Smooth muscle cell (in vitro differentiated cells): Measurements from ENCODE around the gene UAP1. TPM values are rescaled to one million over a fixed set of nuclear protein-coding genes. Genes with fewer than 3 reads are reported as not detected.

Source experiments
- DNase-seq: peaks from one replicate; lab custom pipeline; 2025; ENCODE audit not compliant: unreplicated experiment; lab: John Stamatoyannopoulos, UW
- H2AFZ ChIP-seq: fragments of 200-600 bp; sonication (generic); 2 replicates; pipeline ENCODE4 v1.6.0; 2016; ENCODE audit warnings: antibody characterized with exemption, low read depth, mild to moderate bottlenecking
- H3F3A ChIP-seq: fragments of 200-600 bp; sonication (generic); 2 replicates; pipeline ENCODE4 v1.6.0; 2017; ENCODE audit warnings: antibody characterized with exemption, low read depth
- H3K27ac ChIP-seq: fragments of 200-600 bp; sonication (generic); 2 replicates; pipeline ENCODE4 v1.5.1; 2016; ENCODE audit warnings: low read depth, mild to moderate bottlenecking
- H3K27me3 ChIP-seq: fragments of 200-600 bp; sonication (generic); 2 replicates; pipeline ENCODE4 v1.6.1; 2016; ENCODE audit warnings: low read depth, mild to moderate bottlenecking
- H3K36me3 ChIP-seq: fragments of 200-600 bp; sonication (generic); 2 replicates; pipeline ENCODE4 v1.5.1; 2016; ENCODE audit warnings: low read depth
- H3K4me1 ChIP-seq: fragments of 200-600 bp; sonication (generic); 2 replicates; pipeline ENCODE4 v1.5.1; 2016; ENCODE audit warnings: low read depth
- H3K4me2 ChIP-seq: fragments of 200-600 bp; sonication (generic); 2 replicates; pipeline ENCODE4 v1.6.0; 2016; ENCODE audit warnings: mild to moderate bottlenecking
- H3K4me3 ChIP-seq: fragments of 200-600 bp; sonication (generic); 2 replicates; pipeline ENCODE4 v1.5.1; 2016; ENCODE audit warnings: mild to moderate bottlenecking
- H3K79me2 ChIP-seq: fragments of 200-600 bp; sonication (generic); 2 replicates; pipeline ENCODE4 v1.6.0; 2016; ENCODE audit warnings: low read depth, mild to moderate bottlenecking
- H3K9ac ChIP-seq: fragments of 200-600 bp; sonication (generic); 2 replicates; pipeline ENCODE4 v1.6.0; 2016; ENCODE audit warnings: low read depth
- H3K9me3 ChIP-seq: fragments of 200-600 bp; sonication (generic); replicated peaks from 2 replicates; pipeline ENCODE4 v1.5.1; 2016; ENCODE audit warnings: low read depth
- H4K20me1 ChIP-seq: fragments of 200-600 bp; sonication (generic); 2 replicates; pipeline ENCODE4 v1.6.0; 2016; ENCODE audit warnings: low read depth
- WGBS: methylation state at CpG from one replicate; pipeline ENCODE4 v1.1.7; 2016; ENCODE audit warnings: low lambda C conversion rate; 5-methylcytosine and 5-hydroxymethylcytosine counted together
- polyA plus RNA-seq: library from polyadenylated mRNA; unstranded; fragments of >200 nt; fragmentation: Nextera tagmentation; extraction: Ambion mirVana; gene quantifications from 2 replicates; pipeline ENCODE4 v1.2.1, GENCODE V29; 2016
- total RNA-seq: library from RNA; depleted of rRNA; stranded (reverse); fragments of >200 nt; gene quantifications from 2 replicates; pipeline ENCODE4 v1.2.3, GENCODE V29; 2014
- TF ChIP-seq, protein P1 (sequence below): fragments of 200-600 bp; sonication (generic); IDR thresholded peaks from 2 replicates; pipeline ENCODE4 v1.5.1; 2017; ENCODE audit warnings: borderline replicate concordance, mild to moderate bottlenecking, antibody characterized with exemption; ENCODE audit not compliant: insufficient read depth, poor library complexity, severe bottlenecking

UAP1 gene
- total and polyA plus RNA-seq, 2 experiments from 2014 or later: 64.2 to 83.8 TPM

DNA sequence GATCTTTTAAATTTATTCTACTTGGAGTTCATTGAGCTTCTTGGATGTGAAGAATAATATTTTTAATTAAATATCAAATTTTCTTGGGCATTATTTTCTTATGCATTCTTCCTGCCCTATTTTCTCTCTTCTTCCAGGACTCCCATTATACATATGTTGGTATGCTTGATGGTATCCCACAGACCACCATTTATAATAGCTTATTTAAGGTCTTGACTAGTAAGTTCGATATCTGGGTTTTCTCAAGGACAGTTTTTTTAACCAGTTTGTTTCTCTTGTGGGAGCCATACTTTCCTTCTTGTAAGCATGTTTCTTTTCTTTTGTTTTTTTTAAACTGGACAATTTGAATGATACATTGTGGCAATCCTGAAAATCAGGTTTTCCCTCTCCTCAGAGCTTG, 55.3 kb downstream of the UAP1 start:
- peaks cover 16% of the 10 kb centered on the region for H3K9me3 ChIP-seq
- TF ChIP-seq, protein P1, sequence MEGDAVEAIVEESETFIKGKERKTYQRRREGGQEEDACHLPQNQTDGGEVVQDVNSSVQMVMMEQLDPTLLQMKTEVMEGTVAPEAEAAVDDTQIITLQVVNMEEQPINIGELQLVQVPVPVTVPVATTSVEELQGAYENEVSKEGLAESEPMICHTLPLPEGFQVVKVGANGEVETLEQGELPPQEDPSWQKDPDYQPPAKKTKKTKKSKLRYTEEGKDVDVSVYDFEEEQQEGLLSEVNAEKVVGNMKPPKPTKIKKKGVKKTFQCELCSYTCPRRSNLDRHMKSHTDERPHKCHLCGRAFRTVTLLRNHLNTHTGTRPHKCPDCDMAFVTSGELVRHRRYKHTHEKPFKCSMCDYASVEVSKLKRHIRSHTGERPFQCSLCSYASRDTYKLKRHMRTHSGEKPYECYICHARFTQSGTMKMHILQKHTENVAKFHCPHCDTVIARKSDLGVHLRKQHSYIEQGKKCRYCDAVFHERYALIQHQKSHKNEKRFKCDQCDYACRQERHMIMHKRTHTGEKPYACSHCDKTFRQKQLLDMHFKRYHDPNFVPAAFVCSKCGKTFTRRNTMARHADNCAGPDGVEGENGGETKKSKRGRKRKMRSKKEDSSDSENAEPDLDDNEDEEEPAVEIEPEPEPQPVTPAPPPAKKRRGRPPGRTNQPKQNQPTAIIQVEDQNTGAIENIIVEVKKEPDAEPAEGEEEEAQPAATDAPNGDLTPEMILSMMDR: no peak
- peaks cover 14% of the 10 kb centered on the region for H3K36me3 ChIP-seq
- no peaks in the 10 kb centered on the region for H3K4me1 ChIP-seq
- no peak overlapping the region for H3K9ac ChIP-seq
- no peak overlapping the region for H2AFZ ChIP-seq
- no peak overlapping the region for H3K27ac ChIP-seq
- 92% methylated on average over 1 of the region's 1 CpG for WGBS
- H4K20me1 ChIP-seq: no peaks in the 10 kb centered on the region
- DNase-seq: no peak
- H3K4me3 ChIP-seq: no peak overlapping the region
- no peak overlapping the region for H3K4me2 ChIP-seq
- H3K27me3 ChIP-seq: no peaks in the 10 kb centered on the region
- H3K79me2 ChIP-seq: no peaks in the 10 kb centered on the region
- H3F3A ChIP-seq: no peaks in the 10 kb centered on the region

- H3K9me3 ChIP-seq: peaks cover 16% of the 10 kb centered on the region
- H4K20me1 ChIP-seq: no peaks in the 10 kb centered on the region
- 93% methylated on average over 1 of the region's 1 CpG for WGBS
- no peaks in the 10 kb centered on the region for H3K79me2 ChIP-seq
- H3K9ac ChIP-seq: no peak overlapping the region
- H3K27ac ChIP-seq: no peak overlapping the region
- H3K27me3 ChIP-seq: no peaks in the 10 kb centered on the region
- no peaks in the 10 kb centered on the region for H3F3A ChIP-seq
- no peak for DNase-seq
- TF ChIP-seq, protein P1: no peak
- H2AFZ ChIP-seq: no peak overlapping the region
- peaks cover 14% of the 10 kb centered on the region for H3K36me3 ChIP-seq
- no peak overlapping the region for H3K4me3 ChIP-seq
- H3K4me2 ChIP-seq: no peak overlapping the region
- no peaks in the 10 kb centered on the region for H3K4me1 ChIP-seq
These were observed 56.0 kb downstream of the UAP1 start for GRCh38 chr1:162617513-162617912.

- peaks cover 14% of the 10 kb centered on the region for H3K36me3 ChIP-seq
- TF ChIP-seq, protein P1: no peak
- H3K9me3 ChIP-seq: peaks cover 16% of the 10 kb centered on the region
- peaks cover 4% of the 10 kb centered on the region for H3K27me3 ChIP-seq
- H3K79me2 ChIP-seq: no peaks in the 10 kb centered on the region
- no peaks in the 10 kb centered on the region for H4K20me1 ChIP-seq
- no peak overlapping the region for H3K4me2 ChIP-seq
- DNase-seq: no peak
- no peak overlapping the region for H2AFZ ChIP-seq
- no peaks in the 10 kb centered on the region for H3F3A ChIP-seq
- H3K9ac ChIP-seq: no peak overlapping the region
- no peaks in the 10 kb centered on the region for H3K4me1 ChIP-seq
- no peak overlapping the region for H3K4me3 ChIP-seq
- no peak overlapping the region for H3K27ac ChIP-seq
- WGBS: 93% methylated on average over 3 of the region's 3 CpGs
These were observed 57.6 kb downstream of the UAP1 start for GRCh38 chr1:162619076-162619475.

GRCh38 chr1:162621256-162621655, 59.7 kb downstream of the UAP1 start:
- no peaks in the 10 kb centered on the region for H4K20me1 ChIP-seq
- DNase-seq: no peak
- no peak overlapping the region for H2AFZ ChIP-seq
- peaks cover 14% of the 10 kb centered on the region for H3K36me3 ChIP-seq
- no peak overlapping the region for H3K4me2 ChIP-seq
- TF ChIP-seq, protein P1: no peak
- H3K79me2 ChIP-seq: no peaks in the 10 kb centered on the region
- H3K27ac ChIP-seq: no peak overlapping the region
- H3K9ac ChIP-seq: no peak overlapping the region
- H3F3A ChIP-seq: no peaks in the 10 kb centered on the region
- peaks cover 16% of the 10 kb centered on the region for H3K9me3 ChIP-seq
- H3K4me3 ChIP-seq: no peak overlapping the region
- H3K27me3 ChIP-seq: peaks cover 9% of the 10 kb centered on the region
- no peaks in the 10 kb centered on the region for H3K4me1 ChIP-seq
